T1000 (cell line): Measurements from ENCODE around the gene RAB40C.
A peak's percentile ranks its signal among the peaks of the same experiment; 100 is the strongest.

Source experiments
- DNase-seq: peaks from one replicate; lab custom pipeline; 2025; ENCODE audit warnings: mixed read lengths; lab: John Stamatoyannopoulos, UW

RAB40C gene

DNA sequence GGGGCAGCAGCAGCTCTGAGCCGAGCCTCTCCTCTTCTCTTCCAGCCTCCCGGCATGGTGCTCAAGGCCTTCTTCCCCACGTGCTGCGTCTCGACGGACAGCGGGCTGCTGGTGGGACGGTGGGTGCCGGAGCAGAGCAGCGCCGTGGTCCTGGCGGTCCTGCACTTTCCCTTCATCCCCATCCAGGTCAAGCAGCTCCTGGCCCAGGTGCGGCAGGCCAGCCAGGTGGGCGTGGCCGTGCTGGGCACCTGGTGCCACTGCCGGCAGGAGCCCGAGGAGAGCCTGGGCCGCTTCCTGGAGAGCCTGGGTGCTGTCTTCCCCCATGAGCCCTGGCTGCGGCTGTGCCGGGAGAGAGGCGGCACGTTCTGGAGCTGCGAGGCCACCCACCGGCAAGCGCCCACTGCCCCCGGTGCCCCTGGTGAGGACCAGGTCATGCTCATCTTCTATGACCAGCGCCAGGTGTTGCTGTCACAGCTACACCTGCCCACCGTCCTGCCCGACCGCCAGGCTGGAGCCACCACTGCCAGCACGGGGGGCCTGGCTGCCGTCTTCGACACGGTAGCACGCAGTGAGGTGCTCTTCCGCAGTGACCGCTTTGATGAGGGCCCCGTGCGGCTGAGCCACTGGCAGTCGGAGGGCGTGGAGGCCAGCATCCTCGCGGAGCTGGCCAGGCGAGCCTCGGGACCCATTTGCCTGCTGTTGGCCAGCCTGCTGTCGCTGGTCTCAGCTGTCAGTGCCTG, 15.7 kb upstream of the RAB40C start:
- DNase-seq = no peak

GRCh38 chr16:575354-576196, 14.3 kb upstream of the RAB40C start:
- DNase-seq = no peak

- DNase-seq = no peak
These were observed 13.6 kb upstream of the RAB40C start for GRCh38 chr16:576197-576822.

DNA sequence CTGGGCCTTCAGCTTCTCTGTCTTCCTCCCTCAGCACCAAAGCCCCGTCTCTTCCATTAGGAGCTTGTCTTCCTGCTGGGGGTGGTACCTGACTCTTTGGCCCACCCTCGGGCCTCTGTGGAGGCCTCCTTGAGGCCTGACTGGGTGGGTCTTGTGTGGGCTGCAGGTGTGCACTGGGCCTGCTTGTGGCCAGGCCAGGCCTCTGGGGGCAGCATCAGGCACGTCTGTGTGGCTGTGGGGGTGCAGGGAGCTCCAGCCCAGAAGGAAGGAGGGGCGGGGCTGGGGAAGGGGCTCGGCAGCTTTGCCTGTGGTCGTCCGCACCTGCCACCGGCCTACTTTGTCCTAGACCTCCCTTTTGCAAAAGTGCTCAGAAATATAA, 13.1 kb upstream of the RAB40C start:
- no peak for DNase-seq

DNA sequence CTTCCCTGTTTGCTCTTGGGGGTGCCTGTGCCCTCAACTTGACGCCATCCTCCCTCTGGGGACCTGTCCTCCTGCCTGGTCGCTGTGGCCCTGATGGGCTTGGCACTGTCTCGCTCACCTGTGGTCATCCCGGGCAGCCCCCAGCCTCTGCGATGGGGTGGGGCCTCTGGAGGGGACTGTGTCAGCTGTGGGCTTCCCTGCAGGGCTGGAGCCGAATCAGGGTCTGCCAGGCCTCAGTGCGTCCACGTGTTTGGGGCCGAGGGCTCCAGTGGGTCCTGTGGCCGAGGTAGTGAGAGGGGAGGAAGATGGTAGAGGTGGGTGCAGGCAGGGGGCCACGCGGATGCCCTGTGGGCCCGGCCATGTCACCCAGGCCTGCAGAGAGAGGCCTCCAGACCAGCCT, 12.1 kb upstream of the RAB40C start:
- no peak for DNase-seq

GRCh38 chr16:578232-578869, 11.5 kb upstream of the RAB40C start:
- no peak for DNase-seq

GRCh38 chr16:578870-579405, 10.9 kb upstream of the RAB40C start:
- peak; percentile 68 for DNase-seq

- DNase-seq = no peak
These were observed 9.5 kb upstream of the RAB40C start for GRCh38 chr16:580141-580945.

- DNase-seq = no peak
These were observed 8.8 kb upstream of the RAB40C start for GRCh38 chr16:580946-581498.

DNA sequence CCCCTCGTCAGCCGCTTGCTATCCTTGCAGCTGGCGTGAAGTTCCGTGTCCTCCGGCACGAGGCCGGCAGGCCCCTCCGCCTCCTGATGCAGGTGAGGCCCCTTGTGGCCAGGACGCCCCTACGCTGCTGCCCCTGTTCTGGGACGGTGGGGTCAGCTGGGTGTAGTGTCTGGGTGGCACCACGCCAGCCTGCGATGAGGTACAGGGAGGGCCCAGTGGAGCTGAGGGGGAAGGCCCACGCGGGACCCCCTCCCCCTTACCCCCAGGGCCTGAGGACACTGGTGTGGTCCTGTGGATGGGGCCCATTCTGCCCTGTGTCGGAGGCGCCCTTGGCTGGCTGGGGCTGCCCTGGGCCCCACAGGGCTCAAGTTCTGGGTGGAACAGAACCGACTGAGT, 7.7 kb upstream of the RAB40C start:
- no peak for DNase-seq

DNA sequence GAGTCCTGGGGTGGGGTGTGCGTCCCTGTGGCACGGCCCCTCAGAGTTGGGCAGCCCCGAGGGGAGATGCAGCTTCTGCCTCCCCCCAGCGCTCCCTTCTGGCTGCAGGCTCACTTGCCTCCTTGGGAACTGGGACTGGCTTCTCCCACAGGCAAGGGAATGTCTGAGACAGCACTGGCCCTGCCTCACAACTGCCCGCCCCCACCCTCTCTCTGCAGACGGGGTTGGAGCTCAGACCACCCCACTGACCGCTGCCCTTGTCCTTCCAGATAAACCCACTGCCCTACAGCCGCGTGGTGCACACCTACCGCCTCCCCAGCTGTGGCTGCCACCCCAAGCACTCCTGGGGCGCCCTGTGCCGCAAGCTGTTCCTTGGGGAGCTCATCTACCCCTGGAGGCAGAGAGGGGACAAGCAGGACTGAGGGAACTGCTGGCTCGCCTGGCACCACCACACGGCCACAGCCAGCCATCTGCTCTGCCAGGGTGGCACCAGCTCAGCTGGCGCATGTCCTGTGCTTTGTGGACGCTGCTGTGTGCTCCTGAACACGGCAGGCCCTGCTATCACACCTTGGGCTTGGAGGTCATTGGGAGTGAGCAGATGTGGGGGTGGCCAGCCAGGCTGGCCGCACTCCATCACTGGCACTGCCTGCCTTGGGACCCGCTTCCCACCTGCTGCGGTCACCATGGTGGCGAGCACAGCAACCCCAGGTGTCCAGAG, 7.1 kb upstream of the RAB40C start:
- no peak for DNase-seq

- no peak for DNase-seq
These were observed 6.4 kb upstream of the RAB40C start for GRCh38 chr16:583470-583814.

DNA sequence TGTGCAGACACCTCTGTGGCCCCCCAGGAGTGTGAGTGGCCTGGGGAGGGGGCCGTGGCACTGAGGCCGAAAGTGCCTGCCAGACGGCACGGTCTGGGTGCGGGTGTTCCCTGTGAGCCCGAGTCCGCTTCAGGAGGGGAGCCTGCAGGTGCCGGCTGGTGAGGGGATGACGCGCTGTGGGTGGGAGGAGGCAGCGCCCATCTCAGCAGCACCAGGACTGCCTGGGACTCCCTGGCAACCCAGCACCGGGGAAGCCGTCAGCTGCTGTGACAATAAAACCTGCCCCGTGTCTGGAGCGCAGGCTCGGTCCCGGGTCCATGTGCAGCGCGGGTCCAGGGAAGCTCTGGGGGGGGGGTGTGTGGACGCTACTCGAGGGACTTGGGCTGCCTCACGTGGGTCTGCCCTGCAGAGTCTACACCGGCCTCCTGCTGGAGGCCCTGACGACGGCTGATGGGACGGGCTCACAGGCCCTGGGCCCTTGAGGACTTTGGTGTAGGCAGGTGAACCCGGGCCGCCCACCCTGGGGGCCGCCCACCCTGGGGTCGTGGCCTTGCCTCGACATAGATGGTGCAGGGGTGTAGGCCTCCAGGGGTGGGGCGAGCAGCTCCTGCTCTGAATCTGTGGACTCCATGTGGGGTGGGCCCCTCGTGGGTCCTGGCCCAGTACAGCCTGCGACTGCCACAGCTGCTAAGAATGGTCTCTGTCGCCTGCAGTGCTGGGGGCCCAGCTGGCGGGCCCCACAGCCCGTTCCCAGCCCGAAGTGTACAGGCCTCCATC, 5.9 kb upstream of the RAB40C start:
- DNase-seq = no peak

- no peak for DNase-seq
These were observed 4.5 kb upstream of the RAB40C start for GRCh38 chr16:585351-585750.

DNA sequence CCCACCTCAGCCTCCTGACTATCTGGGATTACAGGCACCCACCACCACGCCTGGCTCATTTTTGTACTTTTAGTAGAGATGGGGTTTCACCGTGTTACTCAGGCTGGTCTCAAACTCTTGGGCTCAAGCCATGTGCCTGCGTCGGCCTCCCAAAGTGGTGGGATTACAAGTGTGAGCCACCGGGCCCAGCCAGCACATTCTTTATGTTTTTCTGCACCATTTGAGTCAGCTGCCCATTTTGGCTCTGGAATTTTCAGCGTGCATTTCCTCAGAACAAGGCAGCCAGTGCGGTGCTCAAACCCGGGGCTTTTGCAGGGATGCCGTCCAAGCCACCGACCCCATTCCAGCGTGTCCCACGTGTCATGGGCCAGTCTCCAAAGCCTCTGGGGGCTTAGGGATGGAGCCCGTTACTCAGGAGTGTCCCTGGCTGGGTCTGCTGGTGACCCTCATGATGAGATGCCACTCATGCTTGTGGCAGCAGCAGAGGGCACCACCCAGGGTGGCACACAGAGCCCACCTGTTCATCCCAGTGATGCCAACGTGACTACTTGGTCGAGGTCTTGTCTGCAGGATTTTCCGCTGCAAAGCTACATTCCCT, 3.7 kb upstream of the RAB40C start:
- no peak for DNase-seq

GRCh38 chr16:586645-587590, 2.9 kb upstream of the RAB40C start:
- no peak for DNase-seq

DNA sequence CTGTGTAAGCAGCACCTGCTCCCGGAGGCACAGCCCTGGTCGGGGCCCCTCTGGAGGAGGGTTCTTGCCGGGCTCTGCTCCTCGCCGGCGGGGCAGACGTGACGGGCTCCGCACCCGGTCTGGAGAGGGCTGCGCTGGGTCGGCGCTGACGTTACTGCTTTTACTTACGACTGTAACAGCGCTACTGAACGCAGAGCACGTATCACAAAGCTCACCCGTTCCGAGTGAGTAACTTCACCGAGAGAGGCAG, 1.3 kb upstream of the RAB40C start:
- DNase-seq = no peak

- peak; percentile 98 for DNase-seq
These were observed 793 bp upstream of the RAB40C start for GRCh38 chr16:588889-589657.
